Measurements from ENCODE around the gene NDST3.
A peak's percentile ranks its signal among the peaks of the same experiment; 100 is the strongest.

Gene NDST3

GRCh38 chr4:118082182-118082581, 47.9 kb downstream of the NDST3 start:
- DNase-seq: no peak

- DNase-seq: peak; percentile 7
Measured at GRCh38 chr4:118085700-118086099, 51.4 kb downstream of the NDST3 start.

- DNase-seq: peak; percentile 5
Measured at GRCh38 chr4:118086344-118086743, 52.1 kb downstream of the NDST3 start.

- DNase-seq: no peak
Measured at GRCh38 chr4:118087366-118087765, 53.1 kb downstream of the NDST3 start.

- peak; percentile 4 for DNase-seq
Measured at GRCh38 chr4:118099106-118099505, 64.8 kb downstream of the NDST3 start.

GRCh38 chr4:118102195-118102594, 67.9 kb downstream of the NDST3 start:
- DNase-seq: no peak

GRCh38 chr4:118112117-118113046, 78.1 kb downstream of the NDST3 start:
- DNase-seq: no peak

- DNase-seq: no peak
Measured at GRCh38 chr4:118113220-118113619, 78.9 kb downstream of the NDST3 start.

GRCh38 chr4:118114720-118115119, 80.4 kb downstream of the NDST3 start:
- no peak for DNase-seq

GRCh38 chr4:118120120-118120760, 86.0 kb downstream of the NDST3 start:
- DNase-seq: no peak

GRCh38 chr4:118124997-118125396, 90.7 kb downstream of the NDST3 start:
- DNase-seq: no peak

- DNase-seq: no peak
Measured at GRCh38 chr4:118139241-118139640, 105.0 kb downstream of the NDST3 start.

GRCh38 chr4:118141240-118141639, 107.0 kb downstream of the NDST3 start:
- no peak for DNase-seq

GRCh38 chr4:118154649-118155048, 120.4 kb downstream of the NDST3 start:
- DNase-seq: no peak

- DNase-seq: no peak
Measured at GRCh38 chr4:118155516-118155915, 121.2 kb downstream of the NDST3 start.

- DNase-seq: no peak
Measured at GRCh38 chr4:118158763-118159375, 124.6 kb downstream of the NDST3 start.

GRCh38 chr4:118167306-118167705, 133.0 kb downstream of the NDST3 start:
- DNase-seq: no peak

- DNase-seq: no peak
Measured at GRCh38 chr4:118171381-118171780, 137.1 kb downstream of the NDST3 start.

GRCh38 chr4:118173126-118173525, 138.8 kb downstream of the NDST3 start:
- DNase-seq: no peak

GRCh38 chr4:118173956-118174725, 139.9 kb downstream of the NDST3 start:
- no peak for DNase-seq

GRCh38 chr4:118175506-118175905, 141.2 kb downstream of the NDST3 start:
- no peak for DNase-seq

- no peak for DNase-seq
Measured at GRCh38 chr4:118177126-118177525, 142.8 kb downstream of the NDST3 start.

GRCh38 chr4:118180776-118181175, 146.5 kb downstream of the NDST3 start:
- DNase-seq: no peak
